HG03575 (cell line): Measurements from ENCODE around the gene RPS6KA5.
A peak's percentile ranks its signal among the peaks of the same experiment; 100 is the strongest.
"Not testable (repeated sequence)": the region's sequence is repeated elsewhere in the genome, so short reads cannot be mapped to it uniquely, and the experiment has no call there.

Source experiments
- ATAC-seq: cut with Tn5 transposase; IDR thresholded peaks from one replicate; pipeline ENCODE4 v1.9.1; 2021; ENCODE audit not compliant: unreplicated experiment, insufficient number of reproducible peaks, low FRiP score; ENCODE audit errors: extremely low read depth

The RPS6KA5 gene

GRCh38 chr14:91035855-91036254 is 24.6 kb downstream of the RPS6KA5 start:
- ATAC-seq = no peak

GRCh38 chr14:91034379-91034778 is 26.1 kb downstream of the RPS6KA5 start:
- not testable (repeated sequence) for ATAC-seq

- no peak for ATAC-seq
These were observed 28.2 kb downstream of the RPS6KA5 start for GRCh38 chr14:91032248-91032647.

- ATAC-seq = no peak
These were observed 28.8 kb downstream of the RPS6KA5 start for GRCh38 chr14:91031666-91032065.

- no peak for ATAC-seq
These were observed 30.8 kb downstream of the RPS6KA5 start for GRCh38 chr14:91029456-91030217.

GRCh38 chr14:91027561-91027960 is 32.9 kb downstream of the RPS6KA5 start:
- no peak for ATAC-seq

GRCh38 chr14:91022622-91023028 is 37.8 kb downstream of the RPS6KA5 start:
- ATAC-seq = peak; percentile 65

GRCh38 chr14:91021991-91022621 is 38.3 kb downstream of the RPS6KA5 start:
- peak; percentile 17 for ATAC-seq

- no peak for ATAC-seq
These were observed 39.3 kb downstream of the RPS6KA5 start for GRCh38 chr14:91021115-91021514.

- ATAC-seq = no peak
These were observed 40.8 kb downstream of the RPS6KA5 start for GRCh38 chr14:91019673-91020072.

- ATAC-seq = no peak
These were observed 42.0 kb downstream of the RPS6KA5 start for GRCh38 chr14:91018481-91018880.

GRCh38 chr14:91016800-91017410 is 43.5 kb downstream of the RPS6KA5 start:
- ATAC-seq = no peak

- ATAC-seq = no peak
These were observed 45.0 kb downstream of the RPS6KA5 start for GRCh38 chr14:91015435-91015834.

- no peak for ATAC-seq
These were observed 48.4 kb downstream of the RPS6KA5 start for GRCh38 chr14:91012045-91012444.

- ATAC-seq = no peak
These were observed 50.3 kb downstream of the RPS6KA5 start for GRCh38 chr14:91010153-91010533.

- peak; percentile 89 for ATAC-seq
These were observed 50.8 kb downstream of the RPS6KA5 start for GRCh38 chr14:91009501-91010152.

- ATAC-seq = no peak
These were observed 51.6 kb downstream of the RPS6KA5 start for GRCh38 chr14:91008759-91009409.

GRCh38 chr14:91005716-91006115 is 54.7 kb downstream of the RPS6KA5 start:
- no peak for ATAC-seq

GRCh38 chr14:91004987-91005386 is 55.5 kb downstream of the RPS6KA5 start:
- no peak for ATAC-seq
